SW 1271 (cell line): ENCODE measurements around the gene EXOC1.
A peak's percentile ranks its signal among the peaks of the same experiment; 100 is the strongest.
"Not testable (repeated sequence)": the region's sequence is repeated elsewhere in the genome, so short reads cannot be mapped to it uniquely, and the experiment has no call there.

Experiments used
- DNase-seq, 2 experiments: peaks; one replicate each; lab custom pipeline; 2025; lab: John Stamatoyannopoulos, UW

The EXOC1 gene

GRCh38 chr4:55906323-55906722 is 52.9 kb downstream of the EXOC1 start:
- no peak for DNase-seq

GRCh38 chr4:55906989-55907388 is 53.5 kb downstream of the EXOC1 start:
- peak; percentile 4 to 24 for DNase-seq

- DNase-seq = no peak
These were observed 54.0 kb downstream of the EXOC1 start for GRCh38 chr4:55907469-55907868.

GRCh38 chr4:55910140-55910539 is 56.7 kb downstream of the EXOC1 start:
- DNase-seq = no peak

- DNase-seq = no peak
These were observed 58.8 kb downstream of the EXOC1 start for GRCh38 chr4:55912249-55912648.

- no peak for DNase-seq
These were observed 67.1 kb downstream of the EXOC1 start for GRCh38 chr4:55920571-55920970.

- DNase-seq = no peak
These were observed 67.6 kb downstream of the EXOC1 start for GRCh38 chr4:55921093-55921492.

GRCh38 chr4:55925241-55925640 is 71.8 kb downstream of the EXOC1 start:
- DNase-seq = no peak

- no peak for DNase-seq
These were observed 73.2 kb downstream of the EXOC1 start for GRCh38 chr4:55926610-55927009.

GRCh38 chr4:55927803-55928437 is 74.5 kb downstream of the EXOC1 start:
- no peak for DNase-seq

GRCh38 chr4:55928846-55929245 is 75.4 kb downstream of the EXOC1 start:
- DNase-seq = no peak

- DNase-seq = no peak
These were observed 77.6 kb downstream of the EXOC1 start for GRCh38 chr4:55931043-55931442.

GRCh38 chr4:55931833-55932232 is 78.4 kb downstream of the EXOC1 start:
- DNase-seq = no peak

- no peak for DNase-seq
These were observed 79.1 kb downstream of the EXOC1 start for GRCh38 chr4:55932511-55932910.

- DNase-seq = no peak
These were observed 80.2 kb downstream of the EXOC1 start for GRCh38 chr4:55933611-55934010.

- DNase-seq = not testable (repeated sequence)
These were observed 82.5 kb downstream of the EXOC1 start for GRCh38 chr4:55935907-55936306.

- DNase-seq = no peak
These were observed 85.0 kb downstream of the EXOC1 start for GRCh38 chr4:55938481-55938880.

- no peak for DNase-seq
These were observed 86.0 kb downstream of the EXOC1 start for GRCh38 chr4:55939421-55939820.

GRCh38 chr4:55941881-55942396 is 88.5 kb downstream of the EXOC1 start:
- no peak for DNase-seq

GRCh38 chr4:55947254-55947882 is 93.9 kb downstream of the EXOC1 start:
- no peak for DNase-seq

GRCh38 chr4:55947912-55948725 is 94.7 kb downstream of the EXOC1 start:
- DNase-seq = peak; percentile 43 to 85

GRCh38 chr4:55948726-55949481 is 95.5 kb downstream of the EXOC1 start, which contains the start of gene CEP135:
CEP135 (plus strand) TSS chr4:55948945; CDS start chr4:55952131, 3,186 bp downstream.
- peak; percentile 49 to 78 for DNase-seq
